ENCODE results near the gene ATP1A3.
"Not testable (repeated sequence)": the region's sequence is repeated elsewhere in the genome, so short reads cannot be mapped to it uniquely, and the experiment has no call there.

Gene ATP1A3

GRCh38 chr19:41997851-41998229, 3.8 kb upstream of the ATP1A3 start:
- no peak for DNase-seq (ENCODE audit: extremely low read depth, low read depth)
- TF ChIP-seq, protein P1, sequence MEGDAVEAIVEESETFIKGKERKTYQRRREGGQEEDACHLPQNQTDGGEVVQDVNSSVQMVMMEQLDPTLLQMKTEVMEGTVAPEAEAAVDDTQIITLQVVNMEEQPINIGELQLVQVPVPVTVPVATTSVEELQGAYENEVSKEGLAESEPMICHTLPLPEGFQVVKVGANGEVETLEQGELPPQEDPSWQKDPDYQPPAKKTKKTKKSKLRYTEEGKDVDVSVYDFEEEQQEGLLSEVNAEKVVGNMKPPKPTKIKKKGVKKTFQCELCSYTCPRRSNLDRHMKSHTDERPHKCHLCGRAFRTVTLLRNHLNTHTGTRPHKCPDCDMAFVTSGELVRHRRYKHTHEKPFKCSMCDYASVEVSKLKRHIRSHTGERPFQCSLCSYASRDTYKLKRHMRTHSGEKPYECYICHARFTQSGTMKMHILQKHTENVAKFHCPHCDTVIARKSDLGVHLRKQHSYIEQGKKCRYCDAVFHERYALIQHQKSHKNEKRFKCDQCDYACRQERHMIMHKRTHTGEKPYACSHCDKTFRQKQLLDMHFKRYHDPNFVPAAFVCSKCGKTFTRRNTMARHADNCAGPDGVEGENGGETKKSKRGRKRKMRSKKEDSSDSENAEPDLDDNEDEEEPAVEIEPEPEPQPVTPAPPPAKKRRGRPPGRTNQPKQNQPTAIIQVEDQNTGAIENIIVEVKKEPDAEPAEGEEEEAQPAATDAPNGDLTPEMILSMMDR (IDR thresholded peaks at IDR 0.05; ENCODE audit: low read depth, low read length): no peak

DNA sequence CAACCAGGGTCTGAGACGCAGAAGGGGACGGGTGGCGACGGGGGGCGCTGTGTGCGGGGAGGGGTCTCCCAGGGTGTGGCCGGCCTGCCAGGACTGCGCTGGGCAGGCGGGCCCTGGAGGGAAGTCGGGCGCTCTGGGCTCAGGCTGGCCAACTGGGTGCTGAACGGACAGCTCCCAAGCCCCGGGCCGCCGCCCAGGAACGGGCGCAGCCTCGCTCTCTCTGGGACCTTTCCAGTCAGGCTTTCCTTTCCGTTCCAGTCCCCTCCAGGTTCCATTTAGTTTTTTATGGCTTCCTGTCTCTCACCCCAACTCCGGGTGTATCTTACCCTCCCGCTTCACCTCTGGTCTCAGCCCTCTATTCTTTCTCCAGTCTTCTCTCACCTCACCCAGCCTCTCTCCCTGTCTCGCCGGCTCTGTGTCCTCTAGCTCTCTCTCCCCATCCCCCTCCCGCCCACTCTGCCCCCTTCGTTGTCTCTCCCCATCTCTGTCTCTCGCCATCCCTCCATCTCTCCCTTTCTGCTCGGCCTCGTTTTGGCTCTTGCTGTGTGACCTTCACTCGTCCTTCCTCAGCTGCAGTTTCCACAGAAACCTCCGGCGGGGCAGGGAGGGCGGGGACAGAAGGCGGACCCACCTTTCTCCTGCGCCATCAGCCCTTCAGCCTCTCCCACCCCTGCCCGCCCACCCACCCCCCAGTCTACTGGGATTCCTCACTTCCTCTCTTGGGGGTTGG, 3.3 kb upstream of the ATP1A3 start:
- TF ChIP-seq, protein P1 (IDR thresholded peaks at IDR 0.05; ENCODE audit: low read depth, low read length): no peak
- no peak for DNase-seq (ENCODE audit: extremely low read depth, low read depth)

GRCh38 chr19:41995959-41996797, 2.1 kb upstream of the ATP1A3 start:
- TF ChIP-seq, protein P1 (IDR thresholded peaks at IDR 0.05; ENCODE audit: low read depth, low read length): no peak
- no peak for DNase-seq (ENCODE audit: extremely low read depth, low read depth)

DNA sequence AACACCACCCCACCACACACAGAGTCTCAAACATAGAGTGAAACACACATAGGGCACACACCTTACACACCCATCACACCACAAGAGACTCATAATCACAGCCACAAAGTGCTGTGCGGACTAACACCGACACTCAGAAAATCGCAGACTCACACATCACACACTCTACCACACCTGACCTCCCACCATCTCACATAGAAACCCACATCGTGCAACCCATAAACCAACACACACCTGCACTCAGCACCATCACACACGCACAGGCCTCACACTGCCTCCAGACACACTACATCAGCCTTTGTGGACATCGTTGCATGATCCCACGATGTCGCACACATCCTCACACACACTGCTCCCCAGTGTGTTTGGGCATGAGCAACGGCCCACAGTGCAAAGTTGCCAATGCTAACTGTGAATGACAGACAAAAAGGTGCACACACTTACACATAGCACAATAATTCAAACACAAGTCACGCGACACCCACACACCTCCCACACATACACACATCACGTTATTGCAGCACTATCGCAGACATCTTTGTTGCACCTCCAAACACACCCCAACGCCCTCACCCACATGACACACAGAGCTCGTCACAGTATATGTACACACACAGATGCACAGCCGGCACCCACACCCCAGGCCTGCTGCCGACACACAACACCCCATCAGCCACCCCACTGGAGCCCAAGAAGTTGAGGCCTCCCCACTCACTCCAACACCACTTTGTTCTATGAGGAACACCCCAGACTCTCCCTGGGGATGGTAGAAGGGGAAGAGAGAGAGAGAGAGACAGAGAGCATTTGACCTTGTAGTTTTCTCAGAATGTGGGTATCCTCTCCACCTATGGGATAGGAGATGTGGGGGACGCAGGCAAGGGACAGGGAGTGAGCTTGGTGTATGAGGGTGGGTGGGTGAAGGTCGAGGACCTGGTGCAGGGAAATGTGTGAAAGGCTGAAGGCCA, 1.2 kb upstream of the ATP1A3 start:
- no peak for DNase-seq (ENCODE audit: extremely low read depth, low read depth)
- TF ChIP-seq, protein P1 (IDR thresholded peaks at IDR 0.05; ENCODE audit: low read depth, low read length): no peak

DNA sequence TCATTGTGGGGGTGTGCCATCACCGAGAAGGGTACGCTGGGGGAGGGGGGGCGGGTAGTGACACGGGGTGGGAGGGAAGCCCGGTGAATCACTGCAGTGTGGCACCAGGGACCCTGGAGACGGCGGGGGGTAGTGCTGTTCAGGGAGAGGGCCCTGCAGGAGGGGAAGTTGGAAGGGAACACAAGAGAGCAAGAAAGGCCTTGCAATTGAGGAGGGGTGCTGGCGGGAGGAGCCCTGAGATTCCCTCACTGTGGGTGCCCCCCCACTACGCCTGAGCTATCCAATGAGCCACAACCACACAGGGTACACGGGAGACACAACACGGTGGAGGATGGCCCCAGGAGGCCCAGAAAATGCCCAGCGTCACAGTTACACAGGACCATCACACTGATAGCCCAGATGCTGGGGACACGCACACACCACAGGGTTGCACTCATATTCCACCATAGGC, 516 bp upstream of the ATP1A3 start:
- TF ChIP-seq, protein P1 (IDR thresholded peaks at IDR 0.05; ENCODE audit: low read depth, low read length): no peak
- no peak for DNase-seq (ENCODE audit: extremely low read depth, low read depth)

GRCh38 chr19:41991925-41992569, 2.0 kb downstream of the ATP1A3 start:
- not testable (repeated sequence) for DNase-seq (ENCODE audit: extremely low read depth, low read depth)

DNA sequence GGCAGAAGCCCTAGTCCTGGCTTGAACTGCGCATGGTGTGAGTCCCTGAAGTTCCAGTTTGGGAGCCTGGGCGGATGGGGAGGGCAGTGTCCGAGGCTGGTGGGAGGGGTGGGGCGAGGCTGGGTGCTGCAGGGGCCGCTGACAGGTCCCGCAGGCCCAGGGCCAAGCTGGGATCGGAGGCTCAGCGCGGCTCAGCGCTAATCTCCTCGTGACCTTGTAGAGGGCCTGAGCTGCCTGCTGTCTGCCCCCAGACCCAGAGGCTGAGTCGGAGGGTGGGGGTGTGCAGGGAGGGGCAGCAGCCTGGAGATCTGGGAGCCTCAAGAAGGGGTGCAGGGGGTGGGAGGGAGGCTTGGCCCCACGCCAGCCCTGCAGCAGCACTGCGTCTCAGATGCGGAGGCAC, 3.0 kb downstream of the ATP1A3 start:
- TF ChIP-seq, protein P1 (IDR thresholded peaks at IDR 0.05; ENCODE audit: low read depth, low read length): no peak
- DNase-seq (ENCODE audit: extremely low read depth, low read depth): no peak

Data from AG09319 (cell line).